GM15510 (cell line): ENCODE data around the gene COLEC11.

Source experiments
- POLR2A ChIP-seq: IDR thresholded peaks from 3 replicates; pipeline ENCODE4 v1.6.1; 2011; ENCODE audit warnings: borderline replicate concordance; ENCODE audit not compliant: insufficient read length; ENCODE audit errors: extremely low read depth

COLEC11 gene

GRCh38 chr2:3598197-3598910, 3.4 kb downstream of the COLEC11 start:
- TF ChIP-seq POLR2A: no peak

GRCh38 chr2:3598912-3599854, 4.3 kb downstream of the COLEC11 start:
- TF ChIP-seq POLR2A: no peak

- no peak for TF ChIP-seq POLR2A
Measured at GRCh38 chr2:3600256-3600855, 5.4 kb downstream of the COLEC11 start.

GRCh38 chr2:3601561-3602271, 6.8 kb downstream of the COLEC11 start:
- no peak for TF ChIP-seq POLR2A

GRCh38 chr2:3602553-3603339, 7.8 kb downstream of the COLEC11 start:
- TF ChIP-seq POLR2A: no peak

- no peak for TF ChIP-seq POLR2A
Measured at GRCh38 chr2:3603536-3604206, 8.8 kb downstream of the COLEC11 start.

GRCh38 chr2:3604207-3604877, 9.4 kb downstream of the COLEC11 start:
- TF ChIP-seq POLR2A: no peak

GRCh38 chr2:3604991-3605961, 10.4 kb downstream of the COLEC11 start:
- no peak for TF ChIP-seq POLR2A

- TF ChIP-seq POLR2A: no peak
Measured at GRCh38 chr2:3606028-3606369, 11.1 kb downstream of the COLEC11 start.

GRCh38 chr2:3606370-3607201, 11.7 kb downstream of the COLEC11 start:
- no peak for TF ChIP-seq POLR2A

- TF ChIP-seq POLR2A: no peak
Measured at GRCh38 chr2:3608373-3609278, 13.7 kb downstream of the COLEC11 start.

- TF ChIP-seq POLR2A: no peak
Measured at GRCh38 chr2:3610415-3610814, 15.5 kb downstream of the COLEC11 start.
